WTC11 (cell line): Measurements from ENCODE around the gene RIN3. TPM values are rescaled to one million over a fixed set of nuclear protein-coding genes. Genes with fewer than 3 reads are reported as not detected.

Experiments
- ATAC-seq: fragments of 200-7000 bp; cut with Tn5 transposase; 2 replicates; pipeline ENCODE4 v1.10.0; 2021; ENCODE audit warnings: mild to moderate bottlenecking, moderate library complexity
- CTCF ChIA-PET: fragments of 300-600 bp; sonication (Branson Sonifier 250); formaldehyde crosslinking; loops from one replicate; lab custom pipeline; 2021; ENCODE audit warnings: antibody characterized with exemption; lab: Charles Lee
- POLR2A ChIA-PET: fragments of 350-600 bp; sonication (Branson Sonifier 250); formaldehyde crosslinking; loops from one replicate; lab custom pipeline; 2021; ENCODE audit warnings: antibody characterized with exemption; lab: Charles Lee
- DNase-seq: peaks from one replicate; pipeline ENCODE4 v3.0.0; 2021; ENCODE audit warnings: low spot score
- H3K27ac Mint-ChIP-seq: 2 replicates; pipeline ENCODE4 v1.8.0; 2021; ENCODE audit warnings: mixed read lengths
- H3K27me3 Mint-ChIP-seq: 2 replicates; pipeline ENCODE4 v1.8.0; 2021; ENCODE audit warnings: low read depth, mild to moderate bottlenecking, moderate library complexity, mixed read lengths
- H3K36me3 Mint-ChIP-seq: 2 replicates; pipeline ENCODE4 v1.8.0; 2021; ENCODE audit warnings: mixed read lengths
- H3K4me1 Mint-ChIP-seq: 2 replicates; pipeline ENCODE4 v1.8.0; 2022; ENCODE audit warnings: mixed read lengths
- H3K4me3 Mint-ChIP-seq: 2 replicates; pipeline ENCODE4 v1.8.0; 2021; ENCODE audit warnings: mild to moderate bottlenecking, moderate library complexity, mixed read lengths
- H3K9me3 Mint-ChIP-seq: 2 replicates; pipeline ENCODE4 v1.8.0; 2021; ENCODE audit warnings: mixed read lengths
- CREB1 ChIP-seq: sonication (generic); formaldehyde crosslinking; IDR thresholded peaks from 2 replicates; pipeline ENCODE4 v1.8.0; 2023; ENCODE audit warnings: mild to moderate bottlenecking, missing genetic modification reagents
- CREM ChIP-seq: sonication (generic); formaldehyde crosslinking; IDR thresholded peaks from 2 replicates; pipeline ENCODE4 v1.8.1; 2022; ENCODE audit warnings: mild to moderate bottlenecking, missing genetic modification reagents, moderate library complexity
- EMX1 ChIP-seq: fragments of 250-450 bp; sonication (Bioruptor Pico); IDR thresholded peaks from 2 replicates; pipeline ENCODE4 v1.8.0; 2021; ENCODE audit warnings: mild to moderate bottlenecking
- HMGA2 ChIP-seq: fragments of 250-450 bp; sonication (Bioruptor Pico); IDR thresholded peaks from 2 replicates; pipeline ENCODE4 v1.4.0; 2021; ENCODE audit warnings: mild to moderate bottlenecking, moderate library complexity
- IRF2 ChIP-seq: sonication (generic); formaldehyde crosslinking; IDR thresholded peaks from 2 replicates; pipeline ENCODE4 v1.8.0; 2022; ENCODE audit warnings: low read depth, missing genetic modification reagents, borderline replicate concordance
- MXD4 ChIP-seq: fragments of 250-450 bp; sonication (Bioruptor Pico); IDR thresholded peaks from 2 replicates; pipeline ENCODE4 v1.8.0; 2021; ENCODE audit warnings: mild to moderate bottlenecking, moderate library complexity, borderline replicate concordance
- NFATC4 ChIP-seq: fragments of 250-450 bp; sonication (Bioruptor Pico); IDR thresholded peaks from 2 replicates; pipeline ENCODE4 v1.9.0; 2021; ENCODE audit warnings: mild to moderate bottlenecking
- OVOL2 ChIP-seq: fragments of 250-450 bp; sonication (Bioruptor Pico); IDR thresholded peaks from 2 replicates; pipeline ENCODE4 v1.9.0; 2021; ENCODE audit warnings: mild to moderate bottlenecking, borderline replicate concordance
- SP1 ChIP-seq: sonication (generic); formaldehyde crosslinking; conservative IDR thresholded peaks from 2 replicates; pipeline ENCODE4 v1.8.1; 2022; ENCODE audit warnings: missing genetic modification reagents
- TEAD1 ChIP-seq: sonication (generic); formaldehyde crosslinking; IDR thresholded peaks from 2 replicates; pipeline ENCODE4 v1.8.0; 2022; ENCODE audit warnings: mild to moderate bottlenecking, missing genetic modification reagents
- TEAD4 ChIP-seq: sonication (generic); formaldehyde crosslinking; IDR thresholded peaks from 2 replicates; pipeline ENCODE4 v1.8.0; 2022; ENCODE audit warnings: mild to moderate bottlenecking, missing genetic modification reagents
- ZNF121 ChIP-seq: sonication (generic); formaldehyde crosslinking; IDR thresholded peaks from 2 replicates; pipeline ENCODE4 v1.8.0; 2023; ENCODE audit warnings: missing genetic modification reagents
- ZNF138 ChIP-seq: sonication (generic); formaldehyde crosslinking; conservative IDR thresholded peaks from 2 replicates; pipeline ENCODE4 v1.8.1; 2022; ENCODE audit warnings: mild to moderate bottlenecking, moderate library complexity, missing genetic modification reagents
- ZNF219 ChIP-seq: sonication (generic); formaldehyde crosslinking; IDR thresholded peaks from 2 replicates; pipeline ENCODE4 v1.8.0; 2023; ENCODE audit warnings: missing genetic modification reagents, mild to moderate bottlenecking, borderline replicate concordance
- ZNF263 ChIP-seq: sonication (generic); formaldehyde crosslinking; IDR thresholded peaks from 2 replicates; pipeline ENCODE4 v1.8.1; 2022; ENCODE audit warnings: low read depth, mild to moderate bottlenecking, moderate library complexity, missing genetic modification reagents
- ZNF317 ChIP-seq: sonication (generic); formaldehyde crosslinking; IDR thresholded peaks from 2 replicates; pipeline ENCODE4 v1.8.1; 2023; ENCODE audit warnings: low read depth, mild to moderate bottlenecking, moderate library complexity, missing genetic modification reagents, borderline replicate concordance
- ZNF396 ChIP-seq: fragments of 250-450 bp; sonication (Bioruptor Pico); IDR thresholded peaks from 2 replicates; pipeline ENCODE4 v1.8.0; 2021; ENCODE audit warnings: mild to moderate bottlenecking, moderate library complexity, borderline replicate concordance
- total RNA-seq: library from RNA; stranded (reverse); gene quantifications from 3 replicates; pipeline ENCODE4 v1.2.3, GENCODE V29; 2021
- TF ChIP-seq, protein P1 (sequence below): fragments of 250-450 bp; sonication (Bioruptor Pico); IDR thresholded peaks from 2 replicates; pipeline ENCODE4 v1.9.0; 2021; ENCODE audit warnings: mild to moderate bottlenecking
- TF ChIP-seq, protein P2 (sequence below): sonication (generic); formaldehyde crosslinking; IDR thresholded peaks from 2 replicates; pipeline ENCODE4 v1.8.0; 2023; ENCODE audit warnings: missing genetic modification reagents
- TF ChIP-seq, protein P3 (sequence below): sonication (generic); formaldehyde crosslinking; IDR thresholded peaks from 2 replicates; pipeline ENCODE4 v1.8.0; 2022; ENCODE audit warnings: missing genetic modification reagents
- TF ChIP-seq, protein P4 (sequence below): sonication (generic); formaldehyde crosslinking; IDR thresholded peaks from 2 replicates; pipeline ENCODE4 v1.8.0; 2022; ENCODE audit warnings: mild to moderate bottlenecking, missing genetic modification reagents
- TF ChIP-seq, protein P5 (sequence below): sonication (generic); formaldehyde crosslinking; IDR thresholded peaks from 2 replicates; pipeline ENCODE4 v1.8.1; 2022; ENCODE audit warnings: low read depth, mild to moderate bottlenecking, moderate library complexity, missing genetic modification reagents, borderline replicate concordance
- TF ChIP-seq, protein P6 (sequence below): sonication (generic); formaldehyde crosslinking; IDR thresholded peaks from 2 replicates; pipeline ENCODE4 v1.8.1; 2023; ENCODE audit warnings: mild to moderate bottlenecking, moderate library complexity, missing genetic modification reagents
- TF ChIP-seq, protein P7 (sequence below): sonication (generic); formaldehyde crosslinking; IDR thresholded peaks from 2 replicates; pipeline ENCODE4 v1.8.1; 2022; ENCODE audit warnings: mild to moderate bottlenecking, moderate library complexity, missing genetic modification reagents
- TF ChIP-seq, protein P8 (sequence below): sonication (generic); formaldehyde crosslinking; IDR thresholded peaks from 2 replicates; pipeline ENCODE4 v1.8.0; 2022; ENCODE audit warnings: mild to moderate bottlenecking, missing genetic modification reagents
- TF ChIP-seq, protein P9 (sequence below): sonication (generic); formaldehyde crosslinking; conservative IDR thresholded peaks from 2 replicates; pipeline ENCODE4 v1.8.1; 2022; ENCODE audit warnings: mild to moderate bottlenecking, missing genetic modification reagents

The RIN3 gene
- total RNA-seq, 1 experiment from 2014 or later = 3.3 TPM

DNA sequence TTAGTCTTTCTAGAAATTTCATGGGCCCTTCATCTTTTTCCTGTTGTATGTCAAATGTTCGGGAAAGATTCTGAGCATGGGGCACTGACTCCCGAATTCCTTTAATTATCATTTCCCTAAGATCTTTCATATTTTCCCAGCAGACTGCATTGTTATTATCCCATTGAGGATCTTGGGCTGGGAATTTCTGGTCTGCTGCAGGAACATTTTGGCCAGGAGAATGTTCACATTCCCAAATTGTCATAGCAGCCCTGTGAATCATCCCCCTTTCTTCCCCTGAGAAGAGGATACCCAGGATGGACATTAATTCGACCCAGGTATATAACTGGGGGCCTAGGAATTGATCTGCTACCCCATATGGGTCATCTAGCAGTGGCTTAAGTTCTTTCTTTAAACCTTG is 112.5 kb downstream of the RIN3 start:
- CTCF ChIA-PET = no interaction called here
- H3K4me3 Mint-ChIP-seq = no peak overlapping the region
- peaks cover 50% of the 10 kb centered on the region for H3K9me3 Mint-ChIP-seq

DNA sequence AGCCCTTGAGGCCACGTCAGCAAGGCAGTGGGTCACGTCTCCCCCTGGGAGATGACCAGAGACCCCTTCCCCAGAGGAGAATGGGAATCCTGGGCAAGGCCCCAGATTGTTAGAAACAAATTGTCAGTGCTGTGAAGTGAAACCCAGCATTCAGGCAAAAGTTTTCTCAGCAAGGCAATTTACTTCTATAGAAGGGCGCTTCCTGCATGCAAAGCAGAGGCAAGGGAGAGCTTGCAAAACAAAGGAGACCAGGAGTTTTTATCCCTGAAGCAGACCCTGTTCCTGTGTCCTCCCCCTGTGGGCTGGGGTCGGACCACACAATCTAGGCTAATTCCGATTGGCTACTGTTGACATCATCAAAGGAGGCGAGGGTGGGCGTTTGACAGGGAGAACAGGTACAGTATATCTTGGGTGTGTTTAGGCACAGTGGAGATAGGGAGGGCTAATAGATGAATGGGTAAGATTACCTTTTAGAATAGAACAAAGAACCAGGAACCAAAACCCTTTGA is 114.2 kb downstream of the RIN3 start:
- peak overlapping the region; percentile 7; the same call in 1 of the 2 replicates for H3K4me3 Mint-ChIP-seq
- TF ChIP-seq, protein P1, sequence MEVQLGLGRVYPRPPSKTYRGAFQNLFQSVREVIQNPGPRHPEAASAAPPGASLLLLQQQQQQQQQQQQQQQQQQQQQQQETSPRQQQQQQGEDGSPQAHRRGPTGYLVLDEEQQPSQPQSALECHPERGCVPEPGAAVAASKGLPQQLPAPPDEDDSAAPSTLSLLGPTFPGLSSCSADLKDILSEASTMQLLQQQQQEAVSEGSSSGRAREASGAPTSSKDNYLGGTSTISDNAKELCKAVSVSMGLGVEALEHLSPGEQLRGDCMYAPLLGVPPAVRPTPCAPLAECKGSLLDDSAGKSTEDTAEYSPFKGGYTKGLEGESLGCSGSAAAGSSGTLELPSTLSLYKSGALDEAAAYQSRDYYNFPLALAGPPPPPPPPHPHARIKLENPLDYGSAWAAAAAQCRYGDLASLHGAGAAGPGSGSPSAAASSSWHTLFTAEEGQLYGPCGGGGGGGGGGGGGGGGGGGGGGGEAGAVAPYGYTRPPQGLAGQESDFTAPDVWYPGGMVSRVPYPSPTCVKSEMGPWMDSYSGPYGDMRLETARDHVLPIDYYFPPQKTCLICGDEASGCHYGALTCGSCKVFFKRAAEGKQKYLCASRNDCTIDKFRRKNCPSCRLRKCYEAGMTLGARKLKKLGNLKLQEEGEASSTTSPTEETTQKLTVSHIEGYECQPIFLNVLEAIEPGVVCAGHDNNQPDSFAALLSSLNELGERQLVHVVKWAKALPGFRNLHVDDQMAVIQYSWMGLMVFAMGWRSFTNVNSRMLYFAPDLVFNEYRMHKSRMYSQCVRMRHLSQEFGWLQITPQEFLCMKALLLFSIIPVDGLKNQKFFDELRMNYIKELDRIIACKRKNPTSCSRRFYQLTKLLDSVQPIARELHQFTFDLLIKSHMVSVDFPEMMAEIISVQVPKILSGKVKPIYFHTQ (CRISPR knock-in tag) = no peak
- TF ChIP-seq MXD4 (CRISPR knock-in tag) (no peak), CREB1 (CRISPR knock-in tag) (no peak), TEAD1 (CRISPR knock-in tag) (no peak), TEAD4 (CRISPR knock-in tag) (no peak)
- TF ChIP-seq, protein P2, sequence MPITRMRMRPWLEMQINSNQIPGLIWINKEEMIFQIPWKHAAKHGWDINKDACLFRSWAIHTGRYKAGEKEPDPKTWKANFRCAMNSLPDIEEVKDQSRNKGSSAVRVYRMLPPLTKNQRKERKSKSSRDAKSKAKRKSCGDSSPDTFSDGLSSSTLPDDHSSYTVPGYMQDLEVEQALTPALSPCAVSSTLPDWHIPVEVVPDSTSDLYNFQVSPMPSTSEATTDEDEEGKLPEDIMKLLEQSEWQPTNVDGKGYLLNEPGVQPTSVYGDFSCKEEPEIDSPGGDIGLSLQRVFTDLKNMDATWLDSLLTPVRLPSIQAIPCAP = no peak
- TF ChIP-seq, protein P3, sequence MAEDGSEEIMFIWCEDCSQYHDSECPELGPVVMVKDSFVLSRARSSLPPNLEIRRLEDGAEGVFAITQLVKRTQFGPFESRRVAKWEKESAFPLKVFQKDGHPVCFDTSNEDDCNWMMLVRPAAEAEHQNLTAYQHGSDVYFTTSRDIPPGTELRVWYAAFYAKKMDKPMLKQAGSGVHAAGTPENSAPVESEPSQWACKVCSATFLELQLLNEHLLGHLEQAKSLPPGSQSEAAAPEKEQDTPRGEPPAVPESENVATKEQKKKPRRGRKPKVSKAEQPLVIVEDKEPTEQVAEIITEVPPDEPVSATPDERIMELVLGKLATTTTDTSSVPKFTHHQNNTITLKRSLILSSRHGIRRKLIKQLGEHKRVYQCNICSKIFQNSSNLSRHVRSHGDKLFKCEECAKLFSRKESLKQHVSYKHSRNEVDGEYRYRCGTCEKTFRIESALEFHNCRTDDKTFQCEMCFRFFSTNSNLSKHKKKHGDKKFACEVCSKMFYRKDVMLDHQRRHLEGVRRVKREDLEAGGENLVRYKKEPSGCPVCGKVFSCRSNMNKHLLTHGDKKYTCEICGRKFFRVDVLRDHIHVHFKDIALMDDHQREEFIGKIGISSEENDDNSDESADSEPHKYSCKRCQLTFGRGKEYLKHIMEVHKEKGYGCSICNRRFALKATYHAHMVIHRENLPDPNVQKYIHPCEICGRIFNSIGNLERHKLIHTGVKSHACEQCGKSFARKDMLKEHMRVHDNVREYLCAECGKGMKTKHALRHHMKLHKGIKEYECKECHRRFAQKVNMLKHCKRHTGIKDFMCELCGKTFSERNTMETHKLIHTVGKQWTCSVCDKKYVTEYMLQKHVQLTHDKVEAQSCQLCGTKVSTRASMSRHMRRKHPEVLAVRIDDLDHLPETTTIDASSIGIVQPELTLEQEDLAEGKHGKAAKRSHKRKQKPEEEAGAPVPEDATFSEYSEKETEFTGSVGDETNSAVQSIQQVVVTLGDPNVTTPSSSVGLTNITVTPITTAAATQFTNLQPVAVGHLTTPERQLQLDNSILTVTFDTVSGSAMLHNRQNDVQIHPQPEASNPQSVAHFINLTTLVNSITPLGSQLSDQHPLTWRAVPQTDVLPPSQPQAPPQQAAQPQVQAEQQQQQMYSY (CRISPR knock-in tag) = no peak
- TF ChIP-seq, protein P4, sequence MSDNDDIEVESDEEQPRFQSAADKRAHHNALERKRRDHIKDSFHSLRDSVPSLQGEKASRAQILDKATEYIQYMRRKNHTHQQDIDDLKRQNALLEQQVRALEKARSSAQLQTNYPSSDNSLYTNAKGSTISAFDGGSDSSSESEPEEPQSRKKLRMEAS (CRISPR knock-in tag) = no peak

More for the DNA sequence above, 112.5 kb downstream of the RIN3 start:
- H3K36me3 Mint-ChIP-seq = peaks cover 35% of the 10 kb centered on the region
- ATAC-seq = no peak
- no peak for TF ChIP-seq OVOL2 (CRISPR knock-in tag)
- TF ChIP-seq, protein P5, sequence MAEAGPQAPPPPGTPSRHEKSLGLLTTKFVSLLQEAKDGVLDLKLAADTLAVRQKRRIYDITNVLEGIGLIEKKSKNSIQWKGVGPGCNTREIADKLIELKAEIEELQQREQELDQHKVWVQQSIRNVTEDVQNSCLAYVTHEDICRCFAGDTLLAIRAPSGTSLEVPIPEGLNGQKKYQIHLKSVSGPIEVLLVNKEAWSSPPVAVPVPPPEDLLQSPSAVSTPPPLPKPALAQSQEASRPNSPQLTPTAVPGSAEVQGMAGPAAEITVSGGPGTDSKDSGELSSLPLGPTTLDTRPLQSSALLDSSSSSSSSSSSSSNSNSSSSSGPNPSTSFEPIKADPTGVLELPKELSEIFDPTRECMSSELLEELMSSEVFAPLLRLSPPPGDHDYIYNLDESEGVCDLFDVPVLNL (CRISPR knock-in tag) = no peak
- TF ChIP-seq ZNF138 = no peak
- no peak for TF ChIP-seq SP1 (CRISPR knock-in tag)
- TF ChIP-seq ZNF396 = no peak
- TF ChIP-seq ZNF219 (CRISPR knock-in tag) = no peak
- TF ChIP-seq, protein P6, sequence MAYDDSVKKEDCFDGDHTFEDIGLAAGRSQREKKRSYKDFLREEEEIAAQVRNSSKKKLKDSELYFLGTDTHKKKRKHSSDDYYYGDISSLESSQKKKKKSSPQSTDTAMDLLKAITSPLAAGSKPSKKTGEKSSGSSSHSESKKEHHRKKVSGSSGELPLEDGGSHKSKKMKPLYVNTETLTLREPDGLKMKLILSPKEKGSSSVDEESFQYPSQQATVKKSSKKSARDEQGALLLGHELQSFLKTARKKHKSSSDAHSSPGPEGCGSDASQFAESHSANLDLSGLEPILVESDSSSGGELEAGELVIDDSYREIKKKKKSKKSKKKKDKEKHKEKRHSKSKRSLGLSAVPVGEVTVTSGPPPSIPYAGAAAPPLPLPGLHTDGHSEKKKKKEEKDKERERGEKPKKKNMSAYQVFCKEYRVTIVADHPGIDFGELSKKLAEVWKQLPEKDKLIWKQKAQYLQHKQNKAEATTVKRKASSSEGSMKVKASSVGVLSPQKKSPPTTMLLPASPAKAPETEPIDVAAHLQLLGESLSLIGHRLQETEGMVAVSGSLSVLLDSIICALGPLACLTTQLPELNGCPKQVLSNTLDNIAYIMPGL = no peak
- TF ChIP-seq ZNF121 (CRISPR knock-in tag) = no peak
- TF ChIP-seq, protein P4 (CRISPR knock-in tag) = no peak
- TF ChIP-seq TEAD4 (CRISPR knock-in tag) = no peak
- TF ChIP-seq ZNF263 (CRISPR knock-in tag) = no peak
- TF ChIP-seq CREM (CRISPR knock-in tag) = no peak
- TF ChIP-seq NFATC4 (CRISPR knock-in tag) = no peak
- TF ChIP-seq ZNF317 (CRISPR knock-in tag) = no peak
- TF ChIP-seq IRF2 (CRISPR knock-in tag) = no peak
- TF ChIP-seq HMGA2 = no peak
- TF ChIP-seq, protein P7, sequence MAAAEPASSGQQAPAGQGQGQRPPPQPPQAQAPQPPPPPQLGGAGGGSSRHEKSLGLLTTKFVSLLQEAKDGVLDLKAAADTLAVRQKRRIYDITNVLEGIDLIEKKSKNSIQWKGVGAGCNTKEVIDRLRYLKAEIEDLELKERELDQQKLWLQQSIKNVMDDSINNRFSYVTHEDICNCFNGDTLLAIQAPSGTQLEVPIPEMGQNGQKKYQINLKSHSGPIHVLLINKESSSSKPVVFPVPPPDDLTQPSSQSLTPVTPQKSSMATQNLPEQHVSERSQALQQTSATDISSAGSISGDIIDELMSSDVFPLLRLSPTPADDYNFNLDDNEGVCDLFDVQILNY (CRISPR knock-in tag) = no peak
- TF ChIP-seq, protein P8, sequence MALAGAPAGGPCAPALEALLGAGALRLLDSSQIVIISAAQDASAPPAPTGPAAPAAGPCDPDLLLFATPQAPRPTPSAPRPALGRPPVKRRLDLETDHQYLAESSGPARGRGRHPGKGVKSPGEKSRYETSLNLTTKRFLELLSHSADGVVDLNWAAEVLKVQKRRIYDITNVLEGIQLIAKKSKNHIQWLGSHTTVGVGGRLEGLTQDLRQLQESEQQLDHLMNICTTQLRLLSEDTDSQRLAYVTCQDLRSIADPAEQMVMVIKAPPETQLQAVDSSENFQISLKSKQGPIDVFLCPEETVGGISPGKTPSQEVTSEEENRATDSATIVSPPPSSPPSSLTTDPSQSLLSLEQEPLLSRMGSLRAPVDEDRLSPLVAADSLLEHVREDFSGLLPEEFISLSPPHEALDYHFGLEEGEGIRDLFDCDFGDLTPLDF (CRISPR knock-in tag) = no peak
- TF ChIP-seq EMX1 (CRISPR knock-in tag) = no peak
- TF ChIP-seq, protein P9, sequence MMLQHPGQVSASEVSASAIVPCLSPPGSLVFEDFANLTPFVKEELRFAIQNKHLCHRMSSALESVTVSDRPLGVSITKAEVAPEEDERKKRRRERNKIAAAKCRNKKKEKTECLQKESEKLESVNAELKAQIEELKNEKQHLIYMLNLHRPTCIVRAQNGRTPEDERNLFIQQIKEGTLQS (CRISPR knock-in tag) = no peak
- POLR2A ChIA-PET = no interaction called here
- H3K27me3 Mint-ChIP-seq = peaks cover 13% of the 10 kb centered on the region
- no peak for DNase-seq
- no peak overlapping the region for H3K27ac Mint-ChIP-seq
- peaks cover 20% of the 10 kb centered on the region for H3K4me1 Mint-ChIP-seq

More for the DNA sequence above, 114.2 kb downstream of the RIN3 start:
- DNase-seq = no peak
- H3K4me1 Mint-ChIP-seq = peaks cover 20% of the 10 kb centered on the region
- H3K27ac Mint-ChIP-seq = no peak overlapping the region
- H3K36me3 Mint-ChIP-seq = peaks cover 21% of the 10 kb centered on the region
- CTCF ChIA-PET = no interaction called here
- peaks cover 34% of the 10 kb centered on the region for H3K9me3 Mint-ChIP-seq
- peaks cover under 1% of the 10 kb centered on the region; the same call in 1 of the 2 replicates for H3K27me3 Mint-ChIP-seq
- POLR2A ChIA-PET = no interaction called here
- ATAC-seq = peak; percentile 46; the same call in 1 of the 2 replicates
